Neural crest cell (in vitro differentiated cells): ENCODE data around the gene DHX15. TPM values are rescaled to one million over a fixed set of nuclear protein-coding genes. Genes with fewer than 3 reads are reported as not detected.

Source experiments
- DNase-seq: peaks from one replicate; pipeline ENCODE4 v3.0.0; 2021; ENCODE audit warnings: low read depth, mixed read lengths, low spot score
- H3K27ac Mint-ChIP-seq: one replicate; pipeline ENCODE4 v1.8.0; 2021; ENCODE audit warnings: mild to moderate bottlenecking, mixed read lengths; ENCODE audit not compliant: unreplicated experiment
- H3K27me3 Mint-ChIP-seq: 2 replicates; pipeline ENCODE4 v1.8.0; 2021; ENCODE audit warnings: low read depth, mild to moderate bottlenecking, mixed read lengths
- H3K36me3 Mint-ChIP-seq: 2 replicates; pipeline ENCODE4 v1.8.0; 2021; ENCODE audit warnings: low read depth, mild to moderate bottlenecking, mixed read lengths
- H3K4me1 Mint-ChIP-seq: 2 replicates; pipeline ENCODE4 v1.8.0; 2021; ENCODE audit warnings: mixed read lengths
- H3K4me3 Mint-ChIP-seq: one replicate; pipeline ENCODE4 v1.8.0; 2021; ENCODE audit warnings: mild to moderate bottlenecking, mixed read lengths
- H3K9me3 Mint-ChIP-seq: 2 replicates; pipeline ENCODE4 v1.8.0; 2021; ENCODE audit warnings: mixed read lengths
- CTCF ChIP-seq: fragments of 200-600 bp; sonication (generic); conservative IDR thresholded peaks from 2 replicates; pipeline ENCODE4 v1.5.0; 2021; ENCODE audit warnings: antibody characterized with exemption, mild to moderate bottlenecking
- total RNA-seq: library from RNA; stranded (reverse); gene quantifications from 2 replicates; pipeline ENCODE4 v1.2.1, GENCODE V29; 2021

The DHX15 gene
- total RNA-seq, 1 donor from 2014 or later: 240 TPM

GRCh38 chr4:24574236-24574635 is 10.1 kb downstream of the DHX15 start:
- peaks cover 59% of the 10 kb centered on the region for H3K4me1 Mint-ChIP-seq
- no peaks in the 10 kb centered on the region for H3K27me3 Mint-ChIP-seq
- H3K36me3 Mint-ChIP-seq: peaks cover 43% of the 10 kb centered on the region
- TF ChIP-seq CTCF: no peak
- H3K27ac Mint-ChIP-seq: no peak overlapping the region
- H3K4me3 Mint-ChIP-seq: no peak overlapping the region
- no peaks in the 10 kb centered on the region for H3K9me3 Mint-ChIP-seq
- DNase-seq: no peak

- H3K36me3 Mint-ChIP-seq: peaks cover 45% of the 10 kb centered on the region
- no peak for TF ChIP-seq CTCF
- H3K4me3 Mint-ChIP-seq: no peak overlapping the region
- no peaks in the 10 kb centered on the region for H3K9me3 Mint-ChIP-seq
- DNase-seq: no peak
- H3K27ac Mint-ChIP-seq: no peak overlapping the region
- peaks cover 54% of the 10 kb centered on the region for H3K4me1 Mint-ChIP-seq
- no peaks in the 10 kb centered on the region for H3K27me3 Mint-ChIP-seq
Observed at GRCh38 chr4:24573582-24573981, 10.8 kb downstream of the DHX15 start.

GRCh38 chr4:24570574-24571236 is 13.6 kb downstream of the DHX15 start:
- no peak for TF ChIP-seq CTCF
- no peak for DNase-seq
- H3K9me3 Mint-ChIP-seq: no peaks in the 10 kb centered on the region
- peaks cover 35% of the 10 kb centered on the region for H3K4me1 Mint-ChIP-seq
- H3K36me3 Mint-ChIP-seq: peaks cover 46% of the 10 kb centered on the region
- H3K27me3 Mint-ChIP-seq: no peaks in the 10 kb centered on the region
- H3K4me3 Mint-ChIP-seq: no peak overlapping the region
- H3K27ac Mint-ChIP-seq: no peak overlapping the region

GRCh38 chr4:24570172-24570571 is 14.2 kb downstream of the DHX15 start:
- H3K9me3 Mint-ChIP-seq: no peaks in the 10 kb centered on the region
- peaks cover 35% of the 10 kb centered on the region for H3K4me1 Mint-ChIP-seq
- no peak for DNase-seq
- no peak overlapping the region for H3K27ac Mint-ChIP-seq
- no peaks in the 10 kb centered on the region for H3K27me3 Mint-ChIP-seq
- H3K36me3 Mint-ChIP-seq: peaks cover 44% of the 10 kb centered on the region
- no peak overlapping the region for H3K4me3 Mint-ChIP-seq
- TF ChIP-seq CTCF: no peak

GRCh38 chr4:24569662-24570061 is 14.7 kb downstream of the DHX15 start:
- Mint-ChIP-seq H3K36me3 (peaks cover 43% of the 10 kb centered on the region), H3K4me3 (no peak overlapping the region), H3K9me3 (no peaks in the 10 kb centered on the region), H3K4me1 (peaks cover 37% of the 10 kb centered on the region), H3K27ac (no peak overlapping the region), H3K27me3 (no peaks in the 10 kb centered on the region)
- no peak for TF ChIP-seq CTCF
- DNase-seq: no peak
